Adrenal gland (tissue), 12 donors: ENCODE measurements around the gene CBX4. TPM values are rescaled to one million over a fixed set of nuclear protein-coding genes. Genes with fewer than 3 reads are reported as not detected.

ENCODE experiments used
- DNase-seq, 7 donors: peaks; one replicate each; pipeline ENCODE4 v3.0.0-alpha.2; 2019 to 2020
- H3K27ac ChIP-seq, 5 donors: fragments of 200-600 bp; sonication (generic) in 4 of 5; 1 replicate in 3 of 5; 2 replicates in 2 of 5; pipeline versions ENCODE4 v1.5.1 to v1.8.0; 2016 to 2020; ENCODE audit warnings: mild to moderate bottlenecking in 1 of 5
- H3K27me3 ChIP-seq: fragments of 200-600 bp; 2 replicates; pipeline ENCODE4 v1.8.0; 2021
- H3K36me3 ChIP-seq, 2 donors: fragments of 200-600 bp; replicated peaks in 1 of 2; 1 replicate in 1 of 2; 2 replicates in 1 of 2; pipeline versions ENCODE4 v1.5.1 to v1.8.0; 2018 to 2022
- H3K4me1 ChIP-seq, 2 donors: fragments of 200-600 bp; replicated peaks in 1 of 2; 1 replicate in 1 of 2; 2 replicates in 1 of 2; pipeline versions ENCODE4 v1.5.1 to v1.8.0; 2018 to 2021
- H3K4me3 ChIP-seq, 4 donors: fragments of 200-600 bp; sonication (generic) in 3 of 4; one replicate each; pipeline ENCODE4 v1.5.1; 2016 to 2018
- H3K9me3 ChIP-seq, 3 donors: fragments of 200-600 bp; sonication (generic) in 1 of 3; replicated peaks in 1 of 3; 1 replicate in 2 of 3; 2 replicates in 1 of 3; pipeline versions ENCODE4 v1.5.1 to v1.8.0; 2016 to 2021
- CTCF ChIP-seq, 6 experiments: fragments of 450-650 bp in 4 of 6; fragments of 200-600 bp in 2 of 6; sonication (generic) in 1 of 6; IDR thresholded peaks; 1 replicate in 5 of 6; 2 replicates in 1 of 6; pipeline versions ENCODE4 v1.5.1 to v1.8.0; 2016 to 2021; ENCODE audit warnings: antibody characterized with exemption in 6 of 6, mild to moderate bottlenecking in 2 of 6, moderate library complexity in 1 of 6
- POLR2A ChIP-seq, 2 donors: fragments of 450-650 bp; IDR thresholded peaks; one replicate each; pipeline ENCODE4 v1.6.1; 2017; ENCODE audit warnings: antibody characterized with exemption in 2 of 2, mild to moderate bottlenecking in 2 of 2, moderate library complexity in 1 of 2
- WGBS, 4 donors: extraction: QIAGEN DNeasy Blood & Tissue Kit in 2 of 4; methylation state at CpG; one replicate each; pipeline versions ENCODE4 v1.1.5 to v1.1.7; 2013 to 2017; 5-methylcytosine and 5-hydroxymethylcytosine counted together
- intact Hi-C, 2 donors: fragments of 100-400 bp; cut with DNase I; formaldehyde crosslinking; loops; one replicate each; pipeline versions ENCODE4 v1.14.1 to v1.15.0; 2022 to 2023
- polyA plus RNA-seq, 3 donors: library from polyadenylated mRNA; stranded (reverse); fragments of 200-250 nt in 2 of 3; fragments of 350-450 nt in 1 of 3; fragmentation: Illumina TruSeq in 1 of 3; extraction: RNeasy Lipid Tissue Mini Kit (QIAGEN cat#74804) in 1 of 3; gene quantifications; one replicate each; pipeline ENCODE4 v1.2.3, GENCODE V29; 2013 to 2014
- total RNA-seq, 9 donors: library from RNA; depleted of rRNA in 4 of 9; stranded (reverse); fragments of >200 nt in 4 of 9; fragments of 120-200 nt in 1 of 9; fragmentation: NEBNext Ultra II Directional in 1 of 9; extraction: Animal tissue kit (Norgen Biotek cat#: 25700) in 1 of 9; gene quantifications; one replicate each; pipeline versions ENCODE4 v1.1.0 to v1.2.4, GENCODE V29; 2013 to 2023
- donor health status: healthy with polysubstance abuse.
- donor health status: Bipolar disorder and iron deficiency.
- donor health status: DM: yes; HTN: yes; CAD: no.
- donor health status: DM: no; HTN: no; CAD: no.
- donor health status: DM: no; HTN: no; CAD: no.
- donor health status: DM: yes; HTN: yes; CAD: no.

The CBX4 gene
- total and polyA plus RNA-seq, 12 donors, result 5.4 to 39.3 (median 17.0) TPM

GRCh38 chr17:79870540-79870939, 31.3 kb upstream of the CBX4 start:
- Histone ChIP-seq H3K4me3 (no peak overlapping the region), H3K27ac (no peak overlapping the region), H3K4me1 (no peaks in the 10 kb centered on the region), H3K27me3 (no peaks in the 10 kb centered on the region), H3K9me3 (no peaks in the 10 kb centered on the region), H3K36me3 (no peaks in the 10 kb centered on the region)
- intact Hi-C loops, result no loop called here
- no peak for DNase-seq
- TF ChIP-seq POLR2A (IDR thresholded peaks at IDR 0.05), result no peak
- TF ChIP-seq CTCF (IDR thresholded peaks at IDR 0.05), result no peak
- WGBS, 4 donors, result 88 to 97% (median 94%) methylated on average over 14 to 15 of the region's 15 CpGs

- DNase-seq, result no peak
- Histone ChIP-seq H3K36me3 (no peaks in the 10 kb centered on the region), H3K4me3 (no peak overlapping the region), H3K4me1 (no peaks in the 10 kb centered on the region), H3K27me3 (no peaks in the 10 kb centered on the region), H3K9me3 (no peaks in the 10 kb centered on the region), H3K27ac (no peak overlapping the region)
- intact Hi-C loops, result no loop called here
- 73 to 83% (median 76%) methylated on average over 11 of the region's 11 CpGs for WGBS, 4 donors
- no peak for TF ChIP-seq POLR2A (IDR thresholded peaks at IDR 0.05)
- no peak for TF ChIP-seq CTCF (IDR thresholded peaks at IDR 0.05)
Measured at GRCh38 chr17:79866791-79867518, 27.7 kb upstream of the CBX4 start.

- Histone ChIP-seq H3K27ac (no peak overlapping the region), H3K36me3 (no peaks in the 10 kb centered on the region), H3K4me3 (no peak overlapping the region), H3K4me1 (no peaks in the 10 kb centered on the region), H3K9me3 (no peaks in the 10 kb centered on the region), H3K27me3 (no peaks in the 10 kb centered on the region)
- WGBS, 4 donors, result 72 to 82% (median 78%) methylated on average over 17 to 18 of the region's 18 CpGs
- TF ChIP-seq POLR2A (IDR thresholded peaks at IDR 0.05) (no peak), CTCF (IDR thresholded peaks at IDR 0.05) (no peak)
- DNase-seq, result no peak
- intact Hi-C loops, result no loop called here
Measured at GRCh38 chr17:79865351-79866210, 26.3 kb upstream of the CBX4 start.

GRCh38 chr17:79864617-79865250, 25.5 kb upstream of the CBX4 start:
- Histone ChIP-seq H3K4me3 (no peak overlapping the region), H3K9me3 (no peaks in the 10 kb centered on the region), H3K36me3 (no peaks in the 10 kb centered on the region), H3K27ac (no peak overlapping the region), H3K4me1 (no peaks in the 10 kb centered on the region), H3K27me3 (no peaks in the 10 kb centered on the region)
- TF ChIP-seq POLR2A (IDR thresholded peaks at IDR 0.05) (no peak), CTCF (IDR thresholded peaks at IDR 0.05) (no peak)
- no peak for DNase-seq
- intact Hi-C loops, result no loop called here
- WGBS, 4 donors, result 74 to 86% (median 79%) methylated on average over 19 to 20 of the region's 20 CpGs
